Body of pancreas (tissue), 4 donors: Measurements from ENCODE around the gene SLC26A4. TPM values are rescaled to one million over a fixed set of nuclear protein-coding genes. Genes with fewer than 3 reads are reported as not detected.

Source experiments
- ATAC-seq: fragments of 150-250 bp; one replicate; pipeline ENCODE4 v1.9.1; 2016
- DNase-seq, 4 donors: peaks; one replicate each; pipeline ENCODE4 v3.0.0-alpha.2; 2019
- H3K27ac ChIP-seq, 4 donors: fragments of 200-600 bp; sonication (generic); 1 replicate in 3 of 4; 2 replicates in 1 of 4; pipeline versions ENCODE4 v1.5.1 to v1.6.1; 2016 to 2019; ENCODE audit warnings: mild to moderate bottlenecking in 1 of 4, mixed read lengths in 1 of 4, moderate library complexity in 1 of 4
- H3K27me3 ChIP-seq, 2 donors: fragments of 200-600 bp; sonication (generic); one replicate each; pipeline ENCODE4 v1.6.0; 2016; ENCODE audit warnings: mild to moderate bottlenecking in 1 of 2
- H3K36me3 ChIP-seq, 2 donors: fragments of 200-600 bp; sonication (generic); replicated peaks in 1 of 2; 2 replicates each; pipeline ENCODE4 v1.5.1; 2016; ENCODE audit warnings: low read depth in 2 of 2; ENCODE audit not compliant: insufficient read depth in 1 of 2
- H3K4me1 ChIP-seq: fragments of 200-600 bp; sonication (generic); one replicate; pipeline ENCODE4 v1.6.0; 2016
- H3K4me3 ChIP-seq, 2 donors: fragments of 200-600 bp; sonication (generic); 1 replicate in 1 of 2; 2 replicates in 1 of 2; pipeline ENCODE4 v1.5.1; 2016 to 2019
- H3K9me3 ChIP-seq, 3 donors: fragments of 200-600 bp; sonication (generic); 1 replicate in 2 of 3; 2 replicates in 1 of 3; pipeline ENCODE4 v1.5.1; 2016
- CTCF ChIP-seq, 7 experiments: fragments of 450-650 bp in 4 of 7; fragments of 200-600 bp in 3 of 7; sonication (generic) in 3 of 7; IDR thresholded peaks; one replicate each; pipeline ENCODE4 v1.5.1; 2016 to 2019; ENCODE audit warnings: antibody characterized with exemption in 7 of 7
- POLR2A ChIP-seq, 3 donors: fragments of 450-650 bp; IDR thresholded peaks; one replicate each; pipeline ENCODE4 v1.6.1; 2016; ENCODE audit warnings: antibody characterized with exemption in 3 of 3, mild to moderate bottlenecking in 2 of 3
- WGBS, 2 donors: methylation state at CpG; one replicate each; pipeline ENCODE4 v1.1.5; 2017; 5-methylcytosine and 5-hydroxymethylcytosine counted together
- intact Hi-C: fragments of 100-400 bp; cut with DNase I; formaldehyde crosslinking; loops from one replicate; pipeline ENCODE4 v1.15.1; 2023
- total RNA-seq, 2 donors: library from RNA; depleted of rRNA; stranded (reverse); fragments of >200 nt; gene quantifications; one replicate each; pipeline ENCODE4 v1.1.0, GENCODE V29; 2016

Gene SLC26A4
- total RNA-seq, 2 donors from 2014 or later = 0.26 to 0.33 TPM

GRCh38 chr7:107743567-107744344, 83.1 kb downstream of the SLC26A4 start, which contains the start of gene CBLL1:
Gene CBLL1, plus strand, starts transcription at chr7:107744142. Its CDS starts 22 bp downstream, at chr7:107744164.
- Histone ChIP-seq H3K27ac (peak within 1 kb of the TSS; percentile 83 to 99 (median 93)), H3K4me1 (peaks cover 32% of the 10 kb centered on the region)
- WGBS, 2 donors = 0% methylated on average over 25 to 56 of the region's 56 CpGs

GRCh38 chr7:107744345-107744750, 83.7 kb downstream of the SLC26A4 start:
- TF ChIP-seq POLR2A (IDR thresholded peaks at IDR 0.05) (no peak), CTCF (IDR thresholded peaks at IDR 0.05) (no peak)
- DNase-seq (no peak), ATAC-seq (peak; percentile 28)
- Histone ChIP-seq H3K36me3 (no peaks in the 10 kb centered on the region), H3K4me1 (peaks cover 32% of the 10 kb centered on the region), H3K9me3 (no peaks in the 10 kb centered on the region), H3K27ac (peak overlapping the region; percentile 83 to 99 (median 93)), H3K4me3 (peak overlapping the region; percentile 62 to 85), H3K27me3 (no peaks in the 10 kb centered on the region)
- WGBS, 2 donors = 0 to 1% methylated on average over 1 to 22 of the region's 22 CpGs
- intact Hi-C loops = no loop called here

More at GRCh38 chr7:107743567-107744344, 83.1 kb downstream of the SLC26A4 start, which contains the start of gene CBLL1:
- Histone ChIP-seq H3K9me3 (no peaks in the 10 kb centered on the region), H3K36me3 (no peaks in the 10 kb centered on the region), H3K4me3 (peak within 1 kb of the TSS; percentile 62 to 85), H3K27me3 (no peaks in the 10 kb centered on the region)
- peak; percentile 67 to 95 (median 93) for TF ChIP-seq CTCF (IDR thresholded peaks at IDR 0.05)
- TF ChIP-seq POLR2A (IDR thresholded peaks at IDR 0.05) = peak; percentile 47 to 80 (median 80)
- peak; percentile 97 for ATAC-seq
- peak; percentile 95 to 97 (median 97) for DNase-seq
- intact Hi-C loops = no loop called here

GRCh38 chr7:107746006-107746405, 85.4 kb downstream of the SLC26A4 start:
- intact Hi-C loops = no loop called here
- peaks cover 0 to 2% of the 10 kb centered on the region in 2 donors for H3K36me3 ChIP-seq
- H3K4me1 ChIP-seq = peaks cover 32% of the 10 kb centered on the region
- no peak overlapping the region for H3K4me3 ChIP-seq
- TF ChIP-seq CTCF (IDR thresholded peaks at IDR 0.05) (no peak), POLR2A (IDR thresholded peaks at IDR 0.05) (no peak)
- H3K9me3 ChIP-seq = no peaks in the 10 kb centered on the region
- no peak overlapping the region for H3K27ac ChIP-seq
- ATAC-seq (no peak), DNase-seq (no peak)
- 45 to 47% methylated on average over 3 of the region's 3 CpGs for WGBS, 2 donors
- no peaks in the 10 kb centered on the region for H3K27me3 ChIP-seq

- peaks cover 0 to 23% of the 10 kb centered on the region in 2 donors for H3K36me3 ChIP-seq
- no peak for TF ChIP-seq CTCF (IDR thresholded peaks at IDR 0.05)
- no peak for TF ChIP-seq POLR2A (IDR thresholded peaks at IDR 0.05)
- no peak overlapping the region for H3K27ac ChIP-seq
- peaks cover 10% of the 10 kb centered on the region for H3K4me1 ChIP-seq
- H3K4me3 ChIP-seq = no peak overlapping the region
- H3K27me3 ChIP-seq = no peaks in the 10 kb centered on the region
- no peak for ATAC-seq
- 92 to 95% methylated on average over 7 of the region's 7 CpGs for WGBS, 2 donors
- no peaks in the 10 kb centered on the region for H3K9me3 ChIP-seq
- intact Hi-C loops = no loop called here
- DNase-seq = no peak
These were observed 90.5 kb downstream of the SLC26A4 start for GRCh38 chr7:107751113-107751512.
